A673 (cell line): Measurements from ENCODE around the gene COX7B. TPM values are rescaled to one million over a fixed set of nuclear protein-coding genes. Genes with fewer than 3 reads are reported as not detected.
"Not testable (repeated sequence)": the region's sequence is repeated elsewhere in the genome, so short reads cannot be mapped to it uniquely, and the experiment has no call there.

Experiments used
- Bru-seq: library from RNA; stranded (reverse); fragments of 400-500 nt; gene quantifications from one replicate; lab custom pipeline; 2021; lab: Mats Ljungman, UMichigan
- BruChase-seq, 2 experiments: library from RNA; stranded (reverse); fragments of 400-500 nt; gene quantifications; one replicate each; lab custom pipeline; 2021; lab: Mats Ljungman, UMichigan
- BruUV-seq: library from RNA; stranded (reverse); fragments of 400-500 nt; replicated peaks from 2 replicates; lab custom pipeline; 2021; lab: Mats Ljungman, UMichigan
- CTCF ChIA-PET: fragments of 300-600 bp; sonication (Branson Sonifier 250); formaldehyde crosslinking; loops from one replicate; lab custom pipeline; 2022; ENCODE audit warnings: antibody characterized with exemption; lab: Charles Lee
- POLR2A ChIA-PET: fragments of 300-600 bp; sonication (Branson Sonifier 250); formaldehyde crosslinking; loops from one replicate; lab custom pipeline; 2022; ENCODE audit warnings: antibody characterized with exemption; ENCODE audit not compliant: low non-redundant PET; lab: Charles Lee
- DNase-seq: peaks from one replicate; pipeline ENCODE4 v3.0.0-alpha.2; 2015; ENCODE audit warnings: low spot score
- H3K27ac ChIP-seq: fragments of 200-600 bp; sonication (generic); 2 replicates; pipeline ENCODE4 v1.5.1; 2016; ENCODE audit warnings: mixed run types, low read depth, mild to moderate bottlenecking, mixed read lengths, antibody characterized with exemption, low read length; ENCODE audit not compliant: poor library complexity, severe bottlenecking
- H3K27me3 ChIP-seq: fragments of 200-600 bp; sonication (generic); replicated peaks from 2 replicates; pipeline ENCODE4 v1.6.1; 2017; ENCODE audit warnings: mixed run types, low read depth, mild to moderate bottlenecking, mixed read lengths, antibody characterized with exemption, low read length; ENCODE audit not compliant: insufficient read depth, poor library complexity
- H3K36me3 ChIP-seq: fragments of 200-600 bp; sonication (generic); 2 replicates; pipeline ENCODE4 v1.6.1; 2016; ENCODE audit warnings: mixed run types, mild to moderate bottlenecking, mixed read lengths, antibody characterized with exemption, low read length; ENCODE audit not compliant: insufficient read depth, poor library complexity, severe bottlenecking
- H3K4me1 ChIP-seq: fragments of 200-600 bp; sonication (generic); 2 replicates; pipeline ENCODE4 v1.6.1; 2017; ENCODE audit warnings: mixed run types, mild to moderate bottlenecking, mixed read lengths, antibody characterized with exemption, low read length; ENCODE audit not compliant: insufficient read depth, poor library complexity, severe bottlenecking
- H3K4me3 ChIP-seq: fragments of 200-600 bp; sonication (generic); 2 replicates; pipeline ENCODE4 v1.5.1; 2016; ENCODE audit warnings: low read depth, mixed run types, mild to moderate bottlenecking, mixed read lengths, low read length; ENCODE audit not compliant: poor library complexity, severe bottlenecking
- H3K9me3 ChIP-seq: fragments of 200-600 bp; sonication (generic); 2 replicates; pipeline ENCODE4 v1.6.1; 2016; ENCODE audit warnings: mixed run types, low read depth, mild to moderate bottlenecking, mixed read lengths, antibody characterized with exemption, low read length; ENCODE audit not compliant: poor library complexity, severe bottlenecking
- CTCF ChIP-seq: fragments of 300-800, 200-600 bp; sonication (generic); conservative IDR thresholded peaks from 2 replicates; pipeline ENCODE4 v1.5.1; 2017; ENCODE audit warnings: low read depth, mild to moderate bottlenecking, antibody characterized with exemption, low read length, moderate library complexity, mixed read lengths
- EZH2 ChIP-seq: fragments of 200-600 bp; sonication (generic); IDR thresholded peaks from 2 replicates; pipeline ENCODE4 v1.6.1; 2017; ENCODE audit warnings: borderline replicate concordance, low read depth, mild to moderate bottlenecking, mixed read lengths, antibody characterized with exemption, low read length; ENCODE audit not compliant: poor library complexity, severe bottlenecking
- intact Hi-C: fragments of 100-400 bp; cut with micrococcal nuclease; formaldehyde crosslinking; loops from one replicate; pipeline ENCODE4 v1.10.0; 2022; ENCODE audit not compliant: unreplicated experiment
- long read RNA-seq: library from polyadenylated mRNA; stranded (forward); transcript quantifications from one replicate; pipeline ENCODE4 v2.0.0, GENCODE V29; 2022
- total RNA-seq: library from RNA; stranded (reverse); gene quantifications from 2 replicates; pipeline ENCODE4 v1.2.3, GENCODE V29; 2021

Gene COX7B
- total RNA-seq = 381 and 432 TPM in 2 replicates
- percentile 95 among the genes with signal in this experiment for Bru-seq, nascent RNA
- percentile 83 among the genes with signal in this experiment for BruChase-seq, experiment 1, labeled RNA remaining after a 2-hour chase
- percentile 83 among the genes with signal in this experiment for BruChase-seq, experiment 2, labeled RNA remaining after a 6-hour chase
- long read RNA-seq, transcript COX7B-203 (3 exons, 2,471 nt) = major isoform, 309 of 321 reads
- long read RNA-seq, partial matches to known transcripts = 1 of 321 reads
- long read RNA-seq, other reads (novel, unspliced or antisense) = 10 of 321 reads

GRCh38 chrX:77899081-77899828 lies at the start of gene COX7B:
COX7B (plus strand) TSS chrX:77899468; CDS start chrX:77899554, 86 bp downstream.
- Histone ChIP-seq H3K4me1 (no peaks in the 10 kb centered on the region), H3K27me3 (no peaks in the 10 kb centered on the region), H3K9me3 (no peaks in the 10 kb centered on the region), H3K36me3 (peaks cover 26% of the 10 kb centered on the region), H3K4me3 (peak within 1 kb of the TSS; percentile 55), H3K27ac (peak within 1 kb of the TSS; percentile 71)
- CTCF ChIA-PET = interaction anchor here (0.5 kb wide), 1 partner anchor 11 kb away, joined by 5 read pairs; no protein-coding TSS in a partner anchor
- intact Hi-C loops = loop anchor here (10.0 kb wide), 2 partner anchors 114 to 234 kb away; partner anchors contain the start of gene ATRX
- DNase-seq = peak; percentile 96
- POLR2A ChIA-PET = interaction anchor here (0.7 to 1.1 kb wide), 2 partner anchors 11 to 168 kb away, joined by 3 read pairs; partner anchors contain the start of gene ATP7A
- TF ChIP-seq CTCF = peak; percentile 50
- TF ChIP-seq EZH2 = no peak
- BruUV-seq = no TSS peak

GRCh38 chrX:77875372-77875771 lies 23.9 kb upstream of the COX7B start:
- ChIA-PET POLR2A (no interaction called here), CTCF (no interaction called here)
- TF ChIP-seq EZH2 = no peak
- no peak for TF ChIP-seq CTCF
- BruUV-seq = no TSS peak
- Histone ChIP-seq H3K27ac (no peak overlapping the region), H3K36me3 (peaks cover 9% of the 10 kb centered on the region), H3K4me3 (no peak overlapping the region), H3K4me1 (no peaks in the 10 kb centered on the region), H3K9me3 (no peaks in the 10 kb centered on the region), H3K27me3 (no peaks in the 10 kb centered on the region)
- no peak for DNase-seq
- intact Hi-C loops = no loop called here

- intact Hi-C loops, CTCF ChIA-PET: not testable (repeated sequence)
Measured at GRCh38 chrX:77881418-77881817, 17.9 kb upstream of the COX7B start.

More at GRCh38 chrX:77881418-77881817, 17.9 kb upstream of the COX7B start:
- H3K4me1 ChIP-seq, DNase-seq, H3K27ac ChIP-seq, H3K36me3 ChIP-seq, BruUV-seq, H3K27me3 ChIP-seq, H3K4me3 ChIP-seq, POLR2A ChIA-PET, H3K9me3 ChIP-seq: not testable (repeated sequence)
